ENCODE results near the gene OLA1. TPM values are rescaled to one million over a fixed set of nuclear protein-coding genes. Genes with fewer than 3 reads are reported as not detected.

Gene OLA1
- polyA plus RNA-seq, 1 donor (not counting 4 experiments of a cell fraction or from before 2014, with no cell fraction given): 217 TPM

DNA sequence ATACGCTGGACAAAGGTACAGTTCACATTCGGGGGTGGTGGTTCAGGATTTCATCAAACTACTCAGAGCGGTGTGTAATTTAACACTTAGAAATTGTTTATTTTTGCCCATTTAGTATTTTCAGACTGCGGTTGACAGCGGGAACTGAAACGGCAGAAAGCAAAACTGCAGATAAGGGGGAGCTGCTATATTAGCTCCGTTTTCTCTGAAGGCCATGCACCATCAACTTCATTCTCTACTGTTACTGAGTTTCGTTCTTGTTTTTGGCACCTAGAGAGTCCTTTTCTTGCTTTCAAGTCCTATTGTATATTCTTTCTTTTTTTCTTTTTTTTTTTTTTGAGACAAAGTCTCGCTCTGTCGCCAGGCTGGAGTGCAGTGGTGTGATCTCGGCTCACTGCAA lies 161.6 kb downstream of the OLA1 start:
- Histone ChIP-seq H3K79me2 (ENCODE audit: control insufficient read depth, insufficient read depth, low read length) (no peaks in the 10 kb centered on the region), H3K9me3 (ENCODE audit: control insufficient read depth, low read depth, low read length) (no peaks in the 10 kb centered on the region), H3K27me3 (ENCODE audit: control insufficient read depth, extremely low read depth, insufficient read depth, low read length) (no peaks in the 10 kb centered on the region), H2AFZ (ENCODE audit: control insufficient read depth, low read length) (no peak overlapping the region), H3K9ac (ENCODE audit: control insufficient read depth, extremely low read depth, insufficient read depth, low read length) (no peak overlapping the region), H3K4me2 (ENCODE audit: control insufficient read depth, extremely low read depth, insufficient read depth, low read depth, low read length) (no peak overlapping the region), H4K20me1 (ENCODE audit: control insufficient read depth, extremely low read depth, insufficient read depth, low read length) (no peaks in the 10 kb centered on the region), H3K36me3 (ENCODE audit: control insufficient read depth in 2 of 2, extremely low read depth in 1 of 2, insufficient read depth in 2 of 2, low read length in 2 of 2) (no peaks in the 10 kb centered on the region), H3K9me1 (ENCODE audit: control insufficient read depth, extremely low read depth, insufficient read depth, low read length) (no peaks in the 10 kb centered on the region), H3K27ac (ENCODE audit: control insufficient read depth, insufficient read depth, low read length) (no peak overlapping the region), H3K4me1 (ENCODE audit: control insufficient read depth, extremely low read depth, insufficient read depth, low read length) (no peaks in the 10 kb centered on the region), H3K4me3 (ENCODE audit: control insufficient read depth in 2 of 3, extremely low read depth in 1 of 3, insufficient read depth in 2 of 3, low read depth in 1 of 3, low read length in 3 of 3) (no peak overlapping the region)
- DNase-seq (ENCODE audit: low read depth, low spot score): no peak
- FAIRE-seq: no peak
- no peak for TF ChIP-seq EZH2 (IDR thresholded peaks at IDR 0.05; ENCODE audit: low read length)
- TF ChIP-seq, protein P1, sequence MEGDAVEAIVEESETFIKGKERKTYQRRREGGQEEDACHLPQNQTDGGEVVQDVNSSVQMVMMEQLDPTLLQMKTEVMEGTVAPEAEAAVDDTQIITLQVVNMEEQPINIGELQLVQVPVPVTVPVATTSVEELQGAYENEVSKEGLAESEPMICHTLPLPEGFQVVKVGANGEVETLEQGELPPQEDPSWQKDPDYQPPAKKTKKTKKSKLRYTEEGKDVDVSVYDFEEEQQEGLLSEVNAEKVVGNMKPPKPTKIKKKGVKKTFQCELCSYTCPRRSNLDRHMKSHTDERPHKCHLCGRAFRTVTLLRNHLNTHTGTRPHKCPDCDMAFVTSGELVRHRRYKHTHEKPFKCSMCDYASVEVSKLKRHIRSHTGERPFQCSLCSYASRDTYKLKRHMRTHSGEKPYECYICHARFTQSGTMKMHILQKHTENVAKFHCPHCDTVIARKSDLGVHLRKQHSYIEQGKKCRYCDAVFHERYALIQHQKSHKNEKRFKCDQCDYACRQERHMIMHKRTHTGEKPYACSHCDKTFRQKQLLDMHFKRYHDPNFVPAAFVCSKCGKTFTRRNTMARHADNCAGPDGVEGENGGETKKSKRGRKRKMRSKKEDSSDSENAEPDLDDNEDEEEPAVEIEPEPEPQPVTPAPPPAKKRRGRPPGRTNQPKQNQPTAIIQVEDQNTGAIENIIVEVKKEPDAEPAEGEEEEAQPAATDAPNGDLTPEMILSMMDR (optimal IDR thresholded peaks at IDR 0.05 in 1 of 3, IDR thresholded peaks at IDR 0.05 in 1 of 3, conservative IDR thresholded peaks at IDR 0.05 in 1 of 3; ENCODE audit: extremely low read depth in 1 of 3, insufficient read depth in 2 of 3, low read length in 3 of 3): no peak
- dilution Hi-C loops (cut with MboI; ENCODE audit: extremely low pct_ligation_motif_present, low sequenced_read_pairs): no loop called here

- H3K9me3 ChIP-seq (ENCODE audit: control insufficient read depth, low read depth, low read length): no peaks in the 10 kb centered on the region
- H3K4me2 ChIP-seq (ENCODE audit: control insufficient read depth, extremely low read depth, insufficient read depth, low read depth, low read length): no peak overlapping the region
- no peaks in the 10 kb centered on the region for H3K4me1 ChIP-seq (ENCODE audit: control insufficient read depth, extremely low read depth, insufficient read depth, low read length)
- peaks cover 2% of the 10 kb centered on the region for H4K20me1 ChIP-seq (ENCODE audit: control insufficient read depth, extremely low read depth, insufficient read depth, low read length)
- H3K4me3 ChIP-seq (ENCODE audit: control insufficient read depth in 2 of 3, extremely low read depth in 1 of 3, insufficient read depth in 2 of 3, low read depth in 1 of 3, low read length in 3 of 3): no peak overlapping the region
- no peak overlapping the region for H3K9ac ChIP-seq (ENCODE audit: control insufficient read depth, extremely low read depth, insufficient read depth, low read length)
- no peaks in the 10 kb centered on the region for H3K27me3 ChIP-seq (ENCODE audit: control insufficient read depth, extremely low read depth, insufficient read depth, low read length)
- TF ChIP-seq, protein P1 (optimal IDR thresholded peaks at IDR 0.05 in 1 of 3, IDR thresholded peaks at IDR 0.05 in 1 of 3, conservative IDR thresholded peaks at IDR 0.05 in 1 of 3; ENCODE audit: extremely low read depth in 1 of 3, insufficient read depth in 2 of 3, low read length in 3 of 3): no peak
- TF ChIP-seq EZH2 (IDR thresholded peaks at IDR 0.05; ENCODE audit: low read length): no peak
- no peaks in the 10 kb centered on the region for H3K9me1 ChIP-seq (ENCODE audit: control insufficient read depth, extremely low read depth, insufficient read depth, low read length)
- DNase-seq (ENCODE audit: low read depth, low spot score) (no peak), FAIRE-seq (no peak)
- no peak overlapping the region for H2AFZ ChIP-seq (ENCODE audit: control insufficient read depth, low read length)
- no peaks in the 10 kb centered on the region for H3K79me2 ChIP-seq (ENCODE audit: control insufficient read depth, insufficient read depth, low read length)
- H3K36me3 ChIP-seq (ENCODE audit: control insufficient read depth in 2 of 2, extremely low read depth in 1 of 2, insufficient read depth in 2 of 2, low read length in 2 of 2): peaks cover 0 to 2% of the 10 kb centered on the region in 2 experiments
- dilution Hi-C loops (cut with MboI; ENCODE audit: extremely low pct_ligation_motif_present, low sequenced_read_pairs): no loop called here
- no peak overlapping the region for H3K27ac ChIP-seq (ENCODE audit: control insufficient read depth, insufficient read depth, low read length)
Observed at GRCh38 chr2:174085781-174086180, 162.6 kb downstream of the OLA1 start.

All from keratinocyte (primary cell).